Naive thymus-derived CD4-positive, alpha-beta T cell (primary cell): ENCODE measurements around the gene CHI3L2. TPM values are rescaled to one million over a fixed set of nuclear protein-coding genes. Genes with fewer than 3 reads are reported as not detected.

Experiments
- ATAC-seq: fragments of 150-1000 bp; cut with Tn5 transposase; 2 replicates; pipeline ENCODE4 v1.10.0; 2021; ENCODE audit warnings: mild to moderate bottlenecking, moderate library complexity
- CTCF ChIA-PET: fragments of 350-600 bp; sonication (Branson Sonifier 250); formaldehyde crosslinking; loops from one replicate; lab custom pipeline; 2021; ENCODE audit warnings: antibody characterized with exemption; lab: Charles Lee
- POLR2A ChIA-PET: fragments of 350-600 bp; sonication (Branson Sonifier 250); formaldehyde crosslinking; loops from one replicate; lab custom pipeline; 2021; ENCODE audit warnings: antibody characterized with exemption, inconsistent platforms; lab: Charles Lee
- DNase-seq, 9 donors: peaks; one replicate each; pipeline versions ENCODE4 v3.0.0 to v3.0.0-alpha.2; 2020 to 2022; ENCODE audit warnings: mixed read lengths in 1 of 9
- H3K27ac ChIP-seq: one replicate; pipeline ENCODE4 v1.7.0; 2013; ENCODE audit warnings: mild to moderate bottlenecking, low read depth, low read length, moderate library complexity
- H3K27me3 ChIP-seq, 2 donors: one replicate each; pipeline ENCODE4 v1.7.0; 2013; ENCODE audit warnings: low read length in 2 of 2, mild to moderate bottlenecking in 2 of 2, moderate library complexity in 2 of 2; ENCODE audit not compliant: control insufficient read depth in 2 of 2, insufficient read depth in 2 of 2
- H3K36me3 ChIP-seq, 3 experiments: 1 replicate in 2 of 3; 2 replicates in 1 of 3; pipeline ENCODE4 v1.7.0; 2013; ENCODE audit warnings: low read length in 3 of 3, mild to moderate bottlenecking in 3 of 3, moderate library complexity in 1 of 3; ENCODE audit not compliant: insufficient read depth in 3 of 3, control insufficient read depth in 2 of 3
- H3K4me1 ChIP-seq, 2 donors: one replicate each; pipeline ENCODE4 v1.7.0; 2013; ENCODE audit warnings: low read length in 2 of 2, mild to moderate bottlenecking in 2 of 2, moderate library complexity in 1 of 2; ENCODE audit not compliant: control insufficient read depth in 2 of 2, insufficient read depth in 2 of 2
- H3K4me3 ChIP-seq: 2 replicates; pipeline ENCODE4 v1.7.0; 2013; ENCODE audit warnings: mild to moderate bottlenecking, low read length
- H3K9me3 ChIP-seq, 3 experiments: 1 replicate in 2 of 3; 2 replicates in 1 of 3; pipeline ENCODE4 v1.7.0; 2013; ENCODE audit warnings: low read length in 3 of 3; ENCODE audit not compliant: control insufficient read depth in 2 of 3
- H3K27ac Mint-ChIP-seq, 9 donors: one replicate each; pipeline ENCODE4 v1.8.0; 2020 to 2022; ENCODE audit warnings: mixed read lengths in 9 of 9, mild to moderate bottlenecking in 8 of 9, moderate library complexity in 5 of 9, inconsistent platforms in 2 of 9
- H3K27me3 Mint-ChIP-seq, 5 donors: one replicate each; pipeline ENCODE4 v1.8.0; 2021 to 2022; ENCODE audit warnings: mixed read lengths in 5 of 5, mild to moderate bottlenecking in 1 of 5
- H3K36me3 Mint-ChIP-seq, 5 donors: one replicate each; pipeline ENCODE4 v1.8.0; 2020 to 2022; ENCODE audit warnings: mixed read lengths in 5 of 5, mild to moderate bottlenecking in 3 of 5, inconsistent platforms in 1 of 5
- H3K4me1 Mint-ChIP-seq, 7 donors: one replicate each; pipeline ENCODE4 v1.8.0; 2020 to 2022; ENCODE audit warnings: mixed read lengths in 7 of 7, mild to moderate bottlenecking in 3 of 7, inconsistent platforms in 1 of 7
- H3K4me3 Mint-ChIP-seq, 10 donors: one replicate each; pipeline ENCODE4 v1.8.0; 2020 to 2022; ENCODE audit warnings: mild to moderate bottlenecking in 10 of 10, mixed read lengths in 10 of 10, moderate library complexity in 6 of 10, inconsistent platforms in 2 of 10
- H3K9me3 Mint-ChIP-seq, 11 donors: one replicate each; pipeline ENCODE4 v1.8.0; 2020 to 2022; ENCODE audit warnings: mixed read lengths in 11 of 11, mild to moderate bottlenecking in 4 of 11, inconsistent platforms in 1 of 11, moderate library complexity in 1 of 11
- intact Hi-C, 2 donors: fragments of 100-400 bp; cut with micrococcal nuclease; formaldehyde crosslinking; loops; one replicate each; pipeline ENCODE4 v1.15.1; 2023
- polyA plus RNA-seq, 2 donors: library from polyadenylated mRNA; unstranded; fragments of 300-500 nt; fragmentation: Illumina TruSeq; gene quantifications; one replicate each; pipeline ENCODE4 v1.2.3, GENCODE V29; 2021
- total RNA-seq, 6 experiments: library from RNA in 5 of 6; stranded (reverse) in 5 of 6; gene quantifications; 1 replicate in 5 of 6; 2 replicates in 1 of 6; pipeline ENCODE4 v1.2.3 and lab custom pipeline; 2021 to 2026

Gene CHI3L2
- total and polyA plus RNA-seq, 7 experiments from 2014 or later, result 7.0 to 136 (median 29.1) TPM

DNA sequence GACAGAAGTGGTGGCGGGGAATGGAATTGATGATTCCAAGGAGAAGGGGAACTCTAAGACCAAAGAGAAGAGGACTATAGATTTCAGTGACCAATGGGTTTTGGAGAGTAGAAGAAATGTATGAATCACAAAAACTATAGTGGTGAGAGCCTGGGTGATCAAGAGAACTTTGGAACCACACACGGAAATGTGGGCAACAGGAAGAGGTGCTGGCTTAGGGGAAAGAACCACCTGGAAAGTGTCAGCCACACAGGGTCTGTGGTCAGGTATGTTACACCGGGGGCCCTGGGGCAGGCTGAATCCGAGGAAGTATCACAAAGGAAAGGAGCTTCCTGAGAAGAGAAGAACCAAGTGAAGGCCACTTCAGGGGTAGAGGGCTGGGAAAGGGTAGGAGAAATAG, 51.6 kb downstream of the CHI3L2 start:
- H3K36me3 Mint-ChIP-seq, result peaks cover 0 to 10% (median 0%) of the 10 kb centered on the region in 5 donors
- Histone ChIP-seq H3K36me3 (no peaks in the 10 kb centered on the region), H3K9me3 (no peaks in the 10 kb centered on the region), H3K27ac (no peak overlapping the region), H3K4me1 (no peaks in the 10 kb centered on the region), H3K27me3 (no peaks in the 10 kb centered on the region), H3K4me3 (no peak overlapping the region)
- peaks cover 0 to 4% (median 0%) of the 10 kb centered on the region in 11 donors for H3K9me3 Mint-ChIP-seq
- peaks cover 0 to 5% (median 0%) of the 10 kb centered on the region in 5 donors for H3K27me3 Mint-ChIP-seq
- CTCF ChIA-PET, result no interaction called here
- POLR2A ChIA-PET, result no interaction called here
- H3K27ac Mint-ChIP-seq, result no peak overlapping the region
- H3K4me1 Mint-ChIP-seq, result peaks cover 0 to 22% (median 2%) of the 10 kb centered on the region in 7 donors
- H3K4me3 Mint-ChIP-seq, result no peak overlapping the region
- DNase-seq, result no peak
- intact Hi-C loops, result no loop called here
- no peak for ATAC-seq

DNA sequence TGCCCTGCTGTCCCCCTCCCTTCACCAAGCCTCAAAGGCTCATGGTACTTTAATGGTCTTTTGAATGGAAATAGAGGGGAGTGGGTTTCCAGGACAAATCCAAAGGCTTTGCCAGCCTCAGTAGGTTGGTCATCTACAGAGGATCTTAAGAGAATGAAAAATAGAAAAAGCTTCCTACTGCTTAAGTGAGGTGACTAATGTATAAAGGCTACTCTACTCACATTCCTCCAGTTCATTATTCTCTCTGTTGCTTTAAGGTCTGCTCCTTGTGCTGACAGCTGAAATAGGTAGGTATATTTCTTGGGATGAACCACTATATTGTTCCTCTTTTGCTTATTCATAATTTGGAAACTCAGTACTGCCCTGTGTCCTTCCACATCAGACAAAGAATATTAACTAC, 52.8 kb downstream of the CHI3L2 start:
- H3K27ac ChIP-seq, result no peak overlapping the region
- H3K4me1 ChIP-seq, result no peaks in the 10 kb centered on the region
- no peaks in the 10 kb centered on the region for H3K9me3 ChIP-seq
- no peaks in the 10 kb centered on the region for H3K27me3 ChIP-seq
- Mint-ChIP-seq H3K4me3 (no peak overlapping the region), H3K9me3 (peaks cover 0 to 2% (median 0%) of the 10 kb centered on the region in 11 donors), H3K36me3 (peaks cover 0 to 10% (median 0%) of the 10 kb centered on the region in 5 donors), H3K27me3 (peaks cover 0 to 5% (median 0%) of the 10 kb centered on the region in 5 donors), H3K4me1 (peaks cover 0 to 14% (median 0%) of the 10 kb centered on the region in 7 donors), H3K27ac (no peak overlapping the region)
- no peaks in the 10 kb centered on the region for H3K36me3 ChIP-seq
- intact Hi-C loops, result no loop called here
- no peak for ATAC-seq
- CTCF ChIA-PET, result no interaction called here
- H3K4me3 ChIP-seq, result no peak overlapping the region
- DNase-seq, result no peak
- POLR2A ChIA-PET, result no interaction called here

GRCh38 chr1:111281411-111281810, 53.9 kb downstream of the CHI3L2 start:
- H3K4me3 Mint-ChIP-seq, result no peak overlapping the region
- ATAC-seq (no peak), DNase-seq (no peak)
- H3K4me3 ChIP-seq, result no peak overlapping the region
- intact Hi-C loops, result no loop called here
- H3K4me1 Mint-ChIP-seq, result peaks cover 0 to 6% (median 0%) of the 10 kb centered on the region in 7 donors
- CTCF ChIA-PET, result interaction anchor here (0.6 kb wide), 1 partner anchor 136 kb away, joined by 4 read pairs; no protein-coding TSS in a partner anchor
- H3K9me3 Mint-ChIP-seq, result peaks cover 0 to 2% (median 0%) of the 10 kb centered on the region in 11 donors
- H3K27ac Mint-ChIP-seq, result no peak overlapping the region
- peaks cover 0 to 5% (median 0%) of the 10 kb centered on the region in 5 donors for H3K27me3 Mint-ChIP-seq
- no peaks in the 10 kb centered on the region for H3K27me3 ChIP-seq
- peaks cover 0 to 10% (median 0%) of the 10 kb centered on the region in 5 donors for H3K36me3 Mint-ChIP-seq
- no peaks in the 10 kb centered on the region for H3K9me3 ChIP-seq
- POLR2A ChIA-PET, result interaction anchor here (0.9 to 1.2 kb wide), 2 partner anchors 11 to 32 kb away, joined by 3 read pairs; no protein-coding TSS in a partner anchor
- H3K36me3 ChIP-seq, result no peaks in the 10 kb centered on the region
- H3K4me1 ChIP-seq, result no peaks in the 10 kb centered on the region
- H3K27ac ChIP-seq, result no peak overlapping the region

DNA sequence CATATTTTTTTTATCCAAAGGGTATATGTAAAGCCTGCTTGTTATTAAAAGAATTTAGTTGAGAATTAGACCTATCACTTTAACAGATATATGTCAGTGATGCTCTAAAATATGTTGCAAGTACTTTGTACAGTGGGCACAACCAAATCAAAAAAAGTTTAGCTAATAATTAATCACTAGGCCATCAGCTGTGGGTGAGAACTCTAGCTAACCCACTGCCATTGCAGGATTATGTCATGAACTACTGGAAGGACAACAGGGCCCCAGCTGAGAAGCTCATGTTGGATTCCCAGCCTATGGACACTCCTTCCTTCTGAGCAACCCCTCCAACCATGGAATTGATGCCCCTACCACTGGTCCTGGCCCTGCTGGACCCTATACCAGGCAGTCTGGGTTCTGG, 56.3 kb downstream of the CHI3L2 start:
- Histone ChIP-seq H3K9me3 (no peaks in the 10 kb centered on the region), H3K27me3 (no peaks in the 10 kb centered on the region), H3K4me3 (no peak overlapping the region), H3K4me1 (no peaks in the 10 kb centered on the region), H3K36me3 (no peaks in the 10 kb centered on the region), H3K27ac (no peak overlapping the region)
- ChIA-PET CTCF (no interaction called here), POLR2A (no interaction called here)
- H3K27ac Mint-ChIP-seq, result no peak overlapping the region
- peaks cover 0 to 4% (median 0%) of the 10 kb centered on the region in 5 donors for H3K36me3 Mint-ChIP-seq
- DNase-seq (no peak), ATAC-seq (no peak)
- H3K4me3 Mint-ChIP-seq, result no peak overlapping the region
- intact Hi-C loops, result no loop called here
- H3K4me1 Mint-ChIP-seq, result peaks cover 0 to 6% (median 0%) of the 10 kb centered on the region in 7 donors
- peaks cover 0 to 3% (median 0%) of the 10 kb centered on the region in 5 donors for H3K27me3 Mint-ChIP-seq
- H3K9me3 Mint-ChIP-seq, result no peaks in the 10 kb centered on the region

DNA sequence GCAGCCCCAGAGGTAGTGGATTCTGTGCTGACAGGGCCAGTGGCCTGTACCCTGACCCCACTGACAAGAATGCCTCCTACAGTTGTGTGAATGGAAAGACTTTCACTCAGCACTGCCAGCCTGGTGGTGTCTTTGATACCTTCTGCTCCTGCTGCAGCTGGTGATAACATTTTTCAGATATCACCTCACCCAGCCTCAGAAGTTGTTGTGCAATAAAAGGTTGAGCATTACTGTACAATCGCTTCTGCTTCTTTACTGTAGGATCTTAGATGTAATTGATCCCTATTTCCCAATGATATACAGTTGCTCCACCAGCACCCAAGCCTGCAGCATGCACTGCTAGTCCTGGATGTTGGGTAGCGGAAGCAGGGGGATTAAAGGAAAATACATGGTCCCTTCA, 58.4 kb downstream of the CHI3L2 start:
- no peaks in the 10 kb centered on the region for H3K36me3 Mint-ChIP-seq
- intact Hi-C loops, result no loop called here
- H3K27me3 Mint-ChIP-seq, result peaks cover 0 to 2% (median 0%) of the 10 kb centered on the region in 5 donors
- Histone ChIP-seq H3K4me3 (no peak overlapping the region), H3K27me3 (no peaks in the 10 kb centered on the region), H3K36me3 (no peaks in the 10 kb centered on the region), H3K27ac (no peak overlapping the region), H3K9me3 (no peaks in the 10 kb centered on the region), H3K4me1 (no peaks in the 10 kb centered on the region)
- POLR2A ChIA-PET, result no interaction called here
- no peak overlapping the region for H3K4me3 Mint-ChIP-seq
- ATAC-seq (no peak), DNase-seq (no peak)
- H3K4me1 Mint-ChIP-seq, result no peaks in the 10 kb centered on the region
- CTCF ChIA-PET, result no interaction called here
- H3K9me3 Mint-ChIP-seq, result peaks cover 0 to under 1% (median 0%) of the 10 kb centered on the region in 11 donors
- H3K27ac Mint-ChIP-seq, result no peak overlapping the region

DNA sequence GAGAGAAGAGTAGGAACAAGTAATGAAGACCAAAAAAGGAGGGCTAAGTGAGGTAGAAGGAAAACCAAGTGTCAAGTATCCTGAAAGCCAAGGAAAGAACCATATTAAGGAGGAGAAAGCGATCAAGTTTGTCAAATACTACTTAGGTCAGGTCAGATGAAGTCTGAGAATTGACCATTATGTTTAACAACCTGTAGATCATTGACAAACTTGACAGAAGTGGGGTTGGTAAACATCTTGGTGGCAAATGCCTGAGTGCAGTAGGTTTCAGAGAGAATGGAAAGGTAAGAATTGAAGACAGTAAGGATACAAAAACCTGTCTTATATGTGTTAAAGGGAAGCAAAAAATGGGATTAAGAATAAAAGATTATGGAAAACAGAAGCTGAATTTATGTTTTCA, 59.4 kb downstream of the CHI3L2 start:
- Histone ChIP-seq H3K27ac (no peak overlapping the region), H3K9me3 (no peaks in the 10 kb centered on the region), H3K4me1 (no peaks in the 10 kb centered on the region), H3K27me3 (no peaks in the 10 kb centered on the region), H3K4me3 (no peak overlapping the region), H3K36me3 (no peaks in the 10 kb centered on the region)
- no peak for DNase-seq
- peaks cover 0 to 2% (median 0%) of the 10 kb centered on the region in 5 donors for H3K27me3 Mint-ChIP-seq
- H3K4me3 Mint-ChIP-seq, result no peak overlapping the region
- peaks cover 0 to 5% (median 0%) of the 10 kb centered on the region in 11 donors for H3K9me3 Mint-ChIP-seq
- H3K4me1 Mint-ChIP-seq, result no peaks in the 10 kb centered on the region
- H3K27ac Mint-ChIP-seq, result no peak overlapping the region
- no peak for ATAC-seq
- intact Hi-C loops, result no loop called here
- H3K36me3 Mint-ChIP-seq, result no peaks in the 10 kb centered on the region
- CTCF ChIA-PET, result interaction anchor here (0.6 kb wide), 1 partner anchor 229 kb away, joined by 3 read pairs; no protein-coding TSS in a partner anchor
- POLR2A ChIA-PET, result no interaction called here

DNA sequence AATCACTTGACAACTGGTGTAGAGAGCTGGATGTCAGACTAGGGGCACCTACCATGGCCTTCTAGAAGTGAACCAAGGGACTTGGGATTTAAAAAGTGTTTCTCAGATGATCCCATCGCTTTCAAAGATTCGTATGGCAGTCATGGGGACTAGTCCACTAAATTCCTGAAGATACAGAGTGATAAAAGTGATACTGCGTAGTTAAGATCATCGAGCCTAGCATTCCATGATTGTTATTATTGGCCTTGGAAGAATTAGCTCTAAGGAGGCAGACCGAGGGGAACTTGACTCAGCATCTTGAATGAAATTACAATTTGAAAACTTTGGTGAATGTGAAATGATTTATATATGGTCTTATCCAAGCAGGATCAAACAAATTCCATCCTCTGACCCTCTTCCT, 61.9 kb downstream of the CHI3L2 start:
- H3K27ac ChIP-seq, result no peak overlapping the region
- H3K4me3 Mint-ChIP-seq, result no peak overlapping the region
- CTCF ChIA-PET, result interaction anchor here (0.6 kb wide), 1 partner anchor 260 kb away, joined by 4 read pairs; no protein-coding TSS in a partner anchor
- no peaks in the 10 kb centered on the region for H3K36me3 ChIP-seq
- DNase-seq (no peak), ATAC-seq (no peak)
- H3K9me3 Mint-ChIP-seq, result peaks cover 0 to 5% (median 0%) of the 10 kb centered on the region in 11 donors
- no peaks in the 10 kb centered on the region for H3K9me3 ChIP-seq
- peaks cover 0 to 10% (median 7%) of the 10 kb centered on the region in 7 donors for H3K4me1 Mint-ChIP-seq
- H3K27me3 Mint-ChIP-seq, result peaks cover 0 to 2% (median 0%) of the 10 kb centered on the region in 5 donors
- H3K27ac Mint-ChIP-seq, result no peak overlapping the region
- H3K36me3 Mint-ChIP-seq, result no peaks in the 10 kb centered on the region
- no peaks in the 10 kb centered on the region for H3K4me1 ChIP-seq
- POLR2A ChIA-PET, result interaction anchor here (0.6 kb wide), 1 partner anchor 18 kb away, joined by 3 read pairs; no protein-coding TSS in a partner anchor
- no peak overlapping the region for H3K4me3 ChIP-seq
- no peaks in the 10 kb centered on the region for H3K27me3 ChIP-seq
- intact Hi-C loops, result no loop called here
